Ramos (cell line): ENCODE results near the gene SUMO3.
"Not testable (repeated sequence)": the region's sequence is repeated elsewhere in the genome, so short reads cannot be mapped to it uniquely, and the experiment has no call there.

ENCODE experiments used
- in situ Hi-C: fragments of 300-500 bp; cut with MboI; formaldehyde crosslinking; loops from one replicate; pipeline ENCODE4 v1.14.3; 2022; ENCODE audit warnings: low sequenced_read_pairs; ENCODE audit not compliant: unreplicated experiment

The SUMO3 gene

DNA sequence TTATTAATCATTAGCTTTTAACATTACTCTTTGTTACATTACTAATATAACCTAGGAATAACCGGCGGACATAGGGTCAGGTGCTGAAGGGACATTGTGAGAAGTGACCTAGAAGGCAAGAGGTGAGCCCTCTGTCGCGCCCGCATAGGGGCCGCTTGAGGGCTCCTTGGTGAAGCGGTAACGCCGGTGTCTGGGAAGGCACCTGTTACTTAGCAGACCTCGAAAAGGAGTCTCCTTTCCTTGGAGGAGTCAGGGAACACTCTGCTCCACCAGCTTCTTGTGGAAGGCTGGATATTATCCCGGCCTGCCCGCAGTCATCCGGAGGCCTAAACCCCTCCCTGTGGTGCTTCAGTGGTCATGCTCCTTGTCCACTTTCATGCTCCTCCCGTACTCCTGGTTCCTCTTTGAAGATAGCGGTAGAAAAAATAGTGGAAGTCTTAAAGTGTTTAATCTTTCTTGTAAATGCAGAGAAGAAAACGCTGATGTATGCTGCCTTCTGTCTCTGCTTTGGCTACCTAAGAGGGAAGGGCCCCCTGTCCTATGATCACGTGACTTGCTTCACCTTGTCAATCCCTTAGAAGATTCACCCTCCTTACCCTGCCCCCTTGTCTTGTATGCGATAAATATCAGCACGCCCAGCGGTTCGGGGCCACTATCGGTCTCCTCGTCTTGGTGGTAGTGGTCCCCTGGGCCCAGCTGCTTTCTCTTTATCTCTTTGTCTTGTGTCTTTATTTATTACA is 14.8 kb upstream of the SUMO3 start:
- in situ Hi-C loops: not testable (repeated sequence)

DNA sequence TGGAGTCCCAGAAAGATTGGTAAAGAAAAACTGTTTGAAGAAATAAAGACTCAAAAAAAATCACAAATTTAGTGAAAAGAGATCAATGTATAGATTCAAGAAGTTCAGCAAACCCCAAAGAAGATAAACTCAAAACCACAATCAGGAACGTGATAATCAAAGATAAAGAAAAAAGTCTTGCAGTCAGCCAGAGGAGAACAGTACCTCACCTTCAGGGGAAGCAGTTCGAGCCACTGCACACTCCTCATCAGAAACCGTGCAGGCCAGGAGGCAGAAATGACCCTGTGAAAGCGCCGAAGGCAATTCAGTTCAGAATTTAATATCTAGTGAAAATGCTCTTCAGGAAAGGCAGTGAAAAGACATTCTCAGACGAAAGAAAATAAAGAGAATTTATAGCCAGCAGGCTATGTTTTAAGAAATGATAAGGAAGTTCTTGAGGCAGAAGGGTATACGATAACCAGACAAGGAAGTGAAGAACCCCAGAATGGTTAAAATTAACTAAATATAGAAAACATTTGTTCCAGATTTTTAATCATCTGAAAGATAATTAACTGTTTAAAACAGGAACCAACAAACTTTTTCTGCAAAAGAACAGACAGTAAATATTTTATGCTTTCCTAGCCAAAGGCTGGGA is 13.5 kb upstream of the SUMO3 start:
- in situ Hi-C loops: no loop called here

DNA sequence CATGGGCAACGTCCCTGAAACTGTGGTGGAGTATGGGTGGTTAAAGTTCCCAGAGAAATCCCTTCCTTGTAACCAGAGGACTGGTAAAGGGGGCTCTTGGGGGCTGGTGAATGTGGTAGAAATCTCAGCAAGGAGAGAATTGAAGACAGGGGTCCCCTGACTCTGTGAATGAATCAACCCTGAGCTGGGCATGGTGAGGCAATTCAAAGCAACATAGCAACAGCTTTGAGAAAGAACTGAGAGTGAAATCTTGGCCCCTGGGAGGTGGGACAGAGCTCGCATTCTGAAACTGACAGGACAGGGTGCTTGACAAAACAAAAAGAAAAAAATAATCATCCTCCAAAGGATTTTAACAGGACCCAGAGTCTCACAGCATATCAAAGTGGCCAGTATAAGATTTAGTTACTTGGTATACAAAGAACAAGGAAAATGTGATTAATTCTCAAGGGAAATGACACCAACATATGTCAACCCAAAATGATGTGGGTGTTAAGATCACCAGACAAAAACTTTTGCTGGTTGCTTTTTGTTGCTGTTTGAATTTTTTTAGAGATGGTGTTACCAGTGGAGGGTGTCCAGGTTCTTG is 11.7 kb upstream of the SUMO3 start:
- in situ Hi-C loops: no loop called here

DNA sequence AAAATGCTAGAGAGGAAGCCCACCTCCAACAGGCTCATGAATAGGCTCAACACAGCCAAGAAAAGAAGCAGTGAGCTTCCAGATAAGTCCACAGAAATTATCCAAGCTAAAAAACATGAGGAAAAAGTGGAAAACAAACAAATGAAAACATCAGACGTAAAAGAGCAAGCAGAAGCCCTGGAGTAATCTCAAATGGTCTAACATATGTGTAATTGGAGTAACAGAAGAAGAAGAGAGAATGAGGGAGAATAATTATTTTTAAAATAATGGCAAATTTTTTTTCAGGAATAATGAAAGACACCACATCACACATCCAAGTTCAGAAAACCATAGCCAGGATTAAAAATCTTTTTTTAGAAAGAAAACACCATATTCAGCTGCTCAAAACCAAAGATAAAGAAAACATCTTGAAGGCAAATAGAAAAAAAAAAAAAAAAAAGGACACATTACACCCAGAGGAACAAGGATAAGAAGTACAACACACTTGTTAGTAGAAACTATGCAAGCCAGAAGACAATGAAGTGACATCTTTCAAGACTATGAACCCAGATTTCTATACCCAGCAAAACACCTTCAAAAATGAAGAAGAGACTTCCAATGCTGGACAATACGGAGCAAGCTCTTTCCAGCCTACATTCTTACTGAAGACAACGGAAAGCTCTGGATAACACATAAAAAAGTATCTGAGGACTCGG is 10.6 kb upstream of the SUMO3 start:
- in situ Hi-C loops: no loop called here

DNA sequence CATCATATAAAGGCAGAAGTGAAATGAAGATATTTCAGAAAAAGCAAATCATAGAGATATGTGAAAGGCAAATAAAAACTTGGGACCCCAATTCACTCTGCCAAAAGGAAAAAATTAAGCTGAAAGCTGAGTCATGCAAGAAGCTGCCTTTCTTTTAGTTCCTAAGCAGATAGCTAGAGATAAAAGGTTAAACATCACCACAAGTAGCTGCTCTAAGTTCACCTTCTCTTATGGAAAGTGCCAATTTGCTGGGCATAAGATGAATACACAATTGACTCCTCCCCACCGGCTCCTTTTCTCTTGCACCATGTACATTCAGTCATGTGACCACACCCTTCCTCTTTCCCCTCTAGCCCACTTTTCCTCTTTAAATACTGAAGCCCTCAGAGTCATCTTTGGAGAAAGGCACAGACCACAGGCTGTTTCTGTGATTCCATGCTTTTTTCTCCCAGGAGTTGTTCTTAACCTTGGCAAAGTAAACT is 5.4 kb upstream of the SUMO3 start:
- in situ Hi-C loops: no loop called here

DNA sequence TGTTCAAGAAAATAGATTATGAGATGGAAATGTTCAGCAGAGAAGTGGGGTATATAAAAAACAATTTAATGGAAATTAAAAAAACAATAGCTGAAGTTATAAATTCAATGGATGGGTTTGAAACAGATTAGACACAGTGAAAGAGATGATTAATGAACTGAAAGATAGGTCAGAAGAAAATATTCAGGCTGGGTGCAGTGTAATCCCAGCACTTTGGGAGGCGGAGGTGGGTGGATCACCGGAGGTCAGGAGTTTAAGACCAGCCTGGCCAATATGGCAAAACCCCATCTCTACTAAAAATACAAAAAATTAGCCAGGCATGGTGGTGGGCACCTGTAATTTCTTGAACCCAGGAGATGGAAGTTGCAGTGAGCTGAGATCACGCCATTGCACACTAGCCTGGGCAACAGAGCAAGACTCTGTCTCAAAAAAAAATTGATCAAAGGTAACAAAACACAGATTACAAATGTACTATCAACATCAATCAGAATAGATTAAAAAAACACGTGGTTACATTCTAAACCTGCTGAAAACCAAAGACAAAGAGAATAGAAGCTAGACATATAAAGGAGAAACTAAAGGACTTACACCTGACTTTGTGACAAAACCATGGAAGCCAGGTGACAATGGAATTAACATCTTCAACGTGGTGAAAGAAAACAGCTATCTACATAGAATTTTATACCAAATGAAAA is 4.8 kb upstream of the SUMO3 start:
- in situ Hi-C loops: no loop called here

DNA sequence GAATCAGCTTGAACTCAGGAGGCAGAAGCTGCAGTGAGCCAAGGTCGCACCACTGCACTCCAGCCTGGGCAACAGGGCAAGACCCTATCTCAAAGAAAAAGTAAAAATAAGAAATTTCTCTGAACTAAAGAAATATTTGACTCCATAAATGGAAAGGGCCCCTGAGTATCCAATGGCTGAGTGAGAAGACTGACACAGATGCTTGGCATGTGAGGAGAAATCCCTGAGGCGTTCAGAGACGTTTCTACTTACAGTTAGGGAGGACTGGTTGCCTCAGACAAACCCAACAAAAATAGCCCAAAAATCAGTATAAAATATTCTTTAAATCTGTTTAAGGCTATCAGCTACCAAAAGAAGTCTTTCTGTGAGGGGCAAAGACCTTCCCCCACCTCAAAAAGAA is 3.0 kb upstream of the SUMO3 start:
- in situ Hi-C loops: no loop called here

DNA sequence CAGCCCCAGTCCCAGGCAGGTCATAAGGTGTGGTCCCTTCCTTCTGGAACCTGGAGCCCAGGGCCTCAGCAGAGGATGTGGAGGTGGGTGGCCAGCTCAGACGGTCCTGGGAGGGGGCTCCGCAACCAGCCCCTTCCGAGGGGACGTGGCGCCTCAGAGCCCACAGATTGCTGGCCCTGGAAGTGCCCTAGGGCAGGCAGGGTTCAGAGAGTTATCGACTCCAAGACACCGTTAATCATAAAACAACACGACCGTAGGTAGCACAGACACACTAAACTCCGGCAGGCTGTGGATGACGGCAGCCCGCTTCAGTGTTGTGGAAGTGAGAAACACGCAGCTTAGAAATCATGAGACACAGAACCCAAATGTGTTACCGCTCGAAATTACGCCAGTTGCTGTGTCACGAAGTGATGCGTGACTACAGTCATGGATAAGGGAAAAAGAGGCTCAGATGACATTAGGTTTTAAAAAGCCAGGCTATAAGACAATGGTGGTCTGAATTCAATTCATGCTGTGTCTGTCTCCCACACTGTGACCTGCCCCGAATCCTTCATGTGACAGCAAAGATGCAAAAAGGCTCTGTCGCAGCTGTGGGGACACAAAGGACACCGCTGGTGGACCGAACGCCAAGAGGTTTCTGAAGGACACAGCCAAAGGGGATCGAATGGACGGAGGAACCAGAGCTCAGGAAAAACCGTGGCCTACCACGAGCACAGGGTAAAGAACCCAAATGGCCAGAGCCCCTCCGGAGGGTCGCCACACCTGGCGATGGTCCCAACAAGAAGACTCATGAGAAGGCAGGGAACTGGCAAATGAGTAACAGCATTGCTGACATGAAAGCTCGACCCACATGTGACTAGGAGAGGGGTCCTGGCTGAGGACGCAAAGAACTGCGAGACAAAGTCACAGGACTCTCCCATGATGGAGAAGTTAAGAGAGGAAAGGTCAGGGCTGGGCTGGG is 1.7 kb upstream of the SUMO3 start:
- in situ Hi-C loops: no loop called here

DNA sequence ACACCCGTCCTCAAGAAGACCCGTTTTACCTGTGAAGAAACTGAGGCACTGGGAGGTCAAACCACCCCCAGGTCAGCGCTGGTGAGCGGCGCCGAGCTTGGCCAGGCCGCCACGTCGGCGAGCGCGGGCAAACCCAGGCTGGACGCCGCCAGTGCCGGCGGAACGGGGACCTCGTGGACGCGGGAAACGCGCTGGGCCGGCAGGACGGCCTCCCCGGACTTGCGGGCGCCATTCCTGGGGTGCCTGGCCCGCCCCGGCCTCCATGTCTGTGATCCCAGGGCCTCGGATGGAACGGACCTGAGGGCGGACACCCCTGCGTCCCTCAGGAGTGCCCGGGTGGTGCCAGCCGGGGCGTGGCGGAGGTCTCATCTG is 764 bp upstream of the SUMO3 start:
- in situ Hi-C loops: no loop called here

DNA sequence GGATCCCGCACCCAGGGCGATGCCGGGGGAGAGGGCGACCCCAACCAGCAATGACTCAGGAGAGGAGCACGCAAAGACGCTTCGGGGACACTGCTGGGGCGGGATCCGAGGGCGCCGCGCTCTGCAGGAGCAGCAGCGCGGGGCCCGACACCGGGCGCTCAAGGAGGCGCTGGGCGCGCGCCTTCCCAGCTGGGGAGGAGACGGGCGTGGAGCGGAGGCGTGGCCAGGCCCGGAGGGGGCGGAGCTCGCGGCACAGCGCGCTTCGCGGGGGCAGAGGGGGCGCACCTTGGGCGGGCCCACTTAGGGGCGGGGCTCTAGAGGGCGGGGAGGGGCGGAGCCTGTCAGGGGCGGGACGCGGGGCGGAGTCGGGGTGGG is 369 bp downstream of the SUMO3 start:
- in situ Hi-C loops: no loop called here

DNA sequence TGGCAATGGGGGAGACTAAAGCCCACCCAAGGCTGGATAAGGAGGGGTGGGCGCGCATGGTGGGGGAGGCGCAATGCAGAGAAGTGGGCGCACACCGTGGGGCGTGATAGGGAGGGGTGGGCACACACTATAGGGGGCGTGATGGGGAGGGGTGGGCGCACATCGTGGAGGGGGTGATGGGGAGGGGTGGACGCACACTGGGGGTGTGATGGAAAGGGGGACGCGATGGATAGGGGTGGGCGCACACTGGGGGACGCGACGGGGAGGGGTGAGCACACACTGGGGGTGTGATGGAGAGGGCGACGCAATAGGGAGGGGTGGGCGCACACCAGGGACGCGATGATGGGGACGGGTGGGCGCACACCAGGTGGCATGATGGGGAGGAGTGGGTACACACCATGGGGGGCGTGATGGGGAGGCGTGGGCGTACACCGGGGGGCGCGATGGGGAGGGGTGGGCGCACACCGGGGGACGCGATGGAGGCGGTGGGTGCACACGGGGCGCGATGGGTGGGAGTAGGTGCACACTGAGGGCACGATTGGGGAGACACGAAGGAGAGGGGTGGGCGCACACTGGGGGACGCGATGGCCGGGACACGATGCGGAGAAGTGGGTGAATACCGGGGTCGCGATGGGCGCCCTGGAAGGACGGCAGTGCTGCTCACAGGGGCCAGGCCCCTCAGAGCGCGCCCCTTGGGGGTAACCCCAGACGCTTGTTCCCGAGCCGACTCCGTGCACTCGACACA is 929 bp downstream of the SUMO3 start:
- in situ Hi-C loops: no loop called here

DNA sequence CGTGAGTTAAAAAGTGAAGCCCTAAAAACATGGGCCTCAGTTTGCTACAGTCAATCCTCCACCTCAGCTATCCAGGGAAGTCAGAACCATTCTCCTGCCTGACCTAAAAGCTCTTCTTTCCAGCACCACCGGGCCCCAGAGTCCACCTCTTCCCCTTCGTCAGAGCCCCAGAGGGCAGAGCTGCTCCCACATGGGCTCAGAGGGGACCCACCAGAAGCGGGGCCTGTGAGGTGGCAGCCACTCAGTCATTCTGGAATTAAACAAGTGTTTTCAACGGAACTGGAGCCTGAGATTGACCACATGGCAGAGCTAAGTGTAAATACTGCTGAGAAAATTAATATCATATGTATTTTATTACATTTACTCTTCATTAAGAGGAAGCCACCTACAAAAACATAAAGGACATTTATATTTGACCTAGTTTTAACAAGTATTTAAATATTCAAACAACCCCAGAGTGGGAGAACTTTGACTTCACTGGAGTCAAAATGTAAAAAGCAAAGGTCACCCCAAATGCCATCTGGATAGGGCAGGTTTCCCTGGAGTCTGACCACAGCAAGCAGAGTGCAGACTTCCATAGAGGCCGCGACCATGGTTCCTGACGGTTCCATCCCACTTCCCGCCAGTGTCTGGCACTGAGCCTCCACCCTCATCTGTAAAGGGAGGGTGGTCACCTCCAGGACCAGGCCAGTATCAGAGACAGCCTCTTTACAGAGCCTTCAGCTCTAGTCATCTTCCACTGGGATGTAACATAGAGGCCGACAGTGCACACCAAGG is 1.8 kb downstream of the SUMO3 start:
- in situ Hi-C loops: no loop called here

DNA sequence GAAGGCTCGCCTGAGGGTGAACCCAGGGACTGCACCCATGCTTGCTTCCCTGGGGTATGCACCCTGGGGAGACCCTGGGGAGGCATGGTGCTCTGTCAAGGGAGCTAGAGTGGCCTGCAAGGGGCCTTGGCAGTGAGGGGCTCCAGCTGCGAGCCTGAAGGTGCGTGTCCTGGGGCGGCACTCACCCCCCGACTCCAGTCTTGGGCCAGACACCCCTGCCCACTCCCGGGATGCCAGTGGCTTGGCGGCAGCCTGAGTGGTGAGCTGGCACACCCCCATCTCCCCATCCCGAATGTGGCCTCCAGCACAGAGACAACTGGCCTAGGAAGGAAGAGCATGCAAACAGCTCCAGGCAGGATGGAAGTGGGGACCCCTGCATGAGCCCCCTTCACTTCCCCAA is 2.6 kb downstream of the SUMO3 start:
- in situ Hi-C loops: no loop called here

DNA sequence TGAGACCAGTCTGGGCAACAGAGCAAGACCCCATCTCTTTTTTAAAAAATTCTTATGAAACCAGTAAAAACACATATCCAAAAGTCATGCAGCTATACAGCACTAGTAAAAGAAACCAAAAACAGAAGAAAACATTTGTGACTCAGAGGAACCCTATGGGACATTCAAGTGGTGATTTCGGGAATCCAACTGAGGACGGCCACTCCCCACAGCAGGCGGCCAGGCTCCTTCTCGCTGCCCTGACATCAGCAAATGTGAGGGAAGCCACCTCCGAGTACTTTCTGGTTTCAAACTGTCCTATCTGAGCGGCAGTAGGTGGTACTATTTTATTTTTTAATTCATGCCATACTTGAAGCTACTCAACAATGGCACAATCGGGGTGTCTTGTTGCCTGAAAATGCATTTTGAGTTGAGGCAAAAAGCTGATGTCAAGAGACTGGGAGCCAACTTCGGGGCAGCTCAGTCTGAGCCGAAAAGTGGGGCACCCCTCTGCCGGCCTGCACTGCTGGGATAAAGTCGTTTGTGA is 3.3 kb downstream of the SUMO3 start:
- in situ Hi-C loops: no loop called here

DNA sequence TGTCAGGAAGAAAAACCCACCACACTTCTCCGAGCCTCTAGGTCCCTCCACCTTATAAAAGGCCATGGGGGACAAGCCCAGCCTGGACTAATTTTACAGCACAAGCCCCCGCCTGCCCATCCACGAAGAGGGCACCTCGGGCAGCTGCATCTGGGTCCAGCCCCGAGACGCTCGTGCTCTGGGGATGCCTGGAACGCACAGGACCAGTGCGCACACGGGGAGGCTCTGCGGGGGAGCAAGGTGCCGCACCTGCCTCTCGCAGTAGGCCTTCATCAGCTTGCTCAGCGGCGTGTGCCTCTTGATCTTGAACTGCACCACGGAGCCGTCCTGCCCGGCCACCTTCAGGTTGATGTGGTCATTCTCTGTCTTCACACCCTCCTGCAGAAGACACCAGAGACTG is 4.1 kb downstream of the SUMO3 start:
- in situ Hi-C loops: no loop called here

DNA sequence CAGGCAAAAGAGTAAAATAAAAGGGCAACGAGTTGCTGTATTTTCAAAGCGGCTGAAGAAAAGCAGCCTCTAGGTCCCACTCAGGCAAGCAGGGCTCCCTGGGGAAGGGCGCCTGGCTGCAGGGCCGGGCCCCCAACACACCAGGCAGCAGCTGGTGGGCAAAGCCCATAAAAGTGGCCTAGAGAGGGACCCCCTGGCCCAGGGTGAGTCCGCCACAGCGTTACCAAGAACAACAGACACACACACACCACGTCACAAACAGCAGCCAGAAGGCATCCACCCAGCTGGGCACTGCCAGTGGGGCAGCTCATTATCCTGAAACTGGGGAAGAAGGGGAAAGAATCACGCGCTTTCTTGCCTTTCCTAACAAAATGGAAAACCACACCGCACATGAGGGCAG is 4.7 kb downstream of the SUMO3 start:
- in situ Hi-C loops: no loop called here

DNA sequence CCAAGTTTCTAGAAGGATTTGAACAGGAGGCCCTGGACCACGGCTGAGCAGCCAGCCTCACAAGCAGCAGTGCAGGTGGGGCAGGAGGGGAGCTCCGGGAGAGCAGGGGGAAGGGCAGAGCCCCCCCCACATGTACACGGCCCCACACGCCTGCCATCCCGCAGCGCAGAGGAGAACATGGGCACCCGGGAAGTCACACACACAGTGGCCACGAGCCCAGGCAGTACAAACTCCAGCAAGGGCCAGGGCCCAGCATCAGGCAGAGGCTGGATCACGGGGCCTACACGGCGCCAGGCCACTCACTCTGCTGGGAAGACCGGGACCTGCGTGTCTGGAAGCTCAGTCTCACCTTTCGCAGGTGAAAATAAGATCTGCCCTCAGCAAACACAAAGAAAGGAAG is 5.2 kb downstream of the SUMO3 start:
- in situ Hi-C loops: no loop called here

DNA sequence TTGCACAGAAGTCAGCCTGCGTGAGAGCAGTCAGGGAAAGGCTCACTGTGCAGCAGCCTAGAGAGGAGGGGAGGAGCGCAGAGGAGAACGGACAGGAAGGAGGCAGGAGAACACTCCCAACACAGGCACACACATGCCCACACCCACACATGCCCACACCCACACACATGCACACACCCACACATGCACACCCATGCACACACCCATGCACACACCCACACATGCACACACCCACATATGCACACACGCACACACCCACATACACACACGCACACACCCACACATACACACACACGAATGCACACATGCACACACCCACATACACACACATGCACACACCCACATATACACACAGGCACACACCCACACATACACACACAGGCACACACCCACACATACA is 7.1 kb downstream of the SUMO3 start:
- in situ Hi-C loops: no loop called here
